ENCODE measurements around the gene SYT7. TPM values are rescaled to one million over a fixed set of nuclear protein-coding genes. Genes with fewer than 3 reads are reported as not detected.

SYT7 gene
- polyA plus RNA-seq, 1 donor (not counting 4 experiments of a cell fraction or from before 2014, with no cell fraction given), result 2.6 TPM

- H3K9me3 ChIP-seq (ENCODE audit: control insufficient read depth, low read depth, low read length), result no peaks in the 10 kb centered on the region
- H3K4me1 ChIP-seq (ENCODE audit: control insufficient read depth, extremely low read depth, insufficient read depth, low read length), result peaks cover 4% of the 10 kb centered on the region
- DNase-seq (ENCODE audit: low read depth, low spot score) (no peak), FAIRE-seq (no peak)
- TF ChIP-seq EZH2 (IDR thresholded peaks at IDR 0.05; ENCODE audit: low read length) (no peak), CTCF (optimal IDR thresholded peaks at IDR 0.05 in 1 of 3, IDR thresholded peaks at IDR 0.05 in 1 of 3, conservative IDR thresholded peaks at IDR 0.05 in 1 of 3; ENCODE audit: extremely low read depth in 1 of 3, insufficient read depth in 2 of 3, low read length in 3 of 3) (no peak)
- H3K27ac ChIP-seq (ENCODE audit: control insufficient read depth, insufficient read depth, low read length), result no peak overlapping the region
- H3K4me3 ChIP-seq (ENCODE audit: control insufficient read depth in 2 of 3, extremely low read depth in 1 of 3, insufficient read depth in 2 of 3, low read depth in 1 of 3, low read length in 3 of 3), result no peak overlapping the region
- H3K4me2 ChIP-seq (ENCODE audit: control insufficient read depth, extremely low read depth, insufficient read depth, low read depth, low read length), result no peak overlapping the region
- dilution Hi-C loops (cut with MboI; ENCODE audit: extremely low pct_ligation_motif_present, low sequenced_read_pairs), result no loop called here
- H3K79me2 ChIP-seq (ENCODE audit: control insufficient read depth, insufficient read depth, low read length), result no peaks in the 10 kb centered on the region
- H3K36me3 ChIP-seq (ENCODE audit: control insufficient read depth in 2 of 2, extremely low read depth in 1 of 2, insufficient read depth in 2 of 2, low read length in 2 of 2), result no peaks in the 10 kb centered on the region
- H3K9ac ChIP-seq (ENCODE audit: control insufficient read depth, extremely low read depth, insufficient read depth, low read length), result no peak overlapping the region
- peaks cover 24% of the 10 kb centered on the region for H3K27me3 ChIP-seq (ENCODE audit: control insufficient read depth, extremely low read depth, insufficient read depth, low read length)
- no peak overlapping the region for H2AFZ ChIP-seq (ENCODE audit: control insufficient read depth, low read length)
- no peaks in the 10 kb centered on the region for H3K9me1 ChIP-seq (ENCODE audit: control insufficient read depth, extremely low read depth, insufficient read depth, low read length)
- H4K20me1 ChIP-seq (ENCODE audit: control insufficient read depth, extremely low read depth, insufficient read depth, low read length), result no peaks in the 10 kb centered on the region
Measured at GRCh38 chr11:61487342-61488025, 93.4 kb downstream of the SYT7 start.

GRCh38 chr11:61486779-61487178 lies 94.1 kb downstream of the SYT7 start:
- Histone ChIP-seq H3K36me3 (ENCODE audit: control insufficient read depth in 2 of 2, extremely low read depth in 1 of 2, insufficient read depth in 2 of 2, low read length in 2 of 2) (no peaks in the 10 kb centered on the region), H2AFZ (ENCODE audit: control insufficient read depth, low read length) (no peak overlapping the region), H3K9ac (ENCODE audit: control insufficient read depth, extremely low read depth, insufficient read depth, low read length) (no peak overlapping the region), H3K27ac (ENCODE audit: control insufficient read depth, insufficient read depth, low read length) (no peak overlapping the region), H3K4me3 (ENCODE audit: control insufficient read depth in 2 of 3, extremely low read depth in 1 of 3, insufficient read depth in 2 of 3, low read depth in 1 of 3, low read length in 3 of 3) (no peak overlapping the region), H3K9me1 (ENCODE audit: control insufficient read depth, extremely low read depth, insufficient read depth, low read length) (no peaks in the 10 kb centered on the region), H3K4me2 (ENCODE audit: control insufficient read depth, extremely low read depth, insufficient read depth, low read depth, low read length) (no peak overlapping the region), H3K79me2 (ENCODE audit: control insufficient read depth, insufficient read depth, low read length) (no peaks in the 10 kb centered on the region), H4K20me1 (ENCODE audit: control insufficient read depth, extremely low read depth, insufficient read depth, low read length) (no peaks in the 10 kb centered on the region), H3K27me3 (ENCODE audit: control insufficient read depth, extremely low read depth, insufficient read depth, low read length) (peaks cover 27% of the 10 kb centered on the region), H3K9me3 (ENCODE audit: control insufficient read depth, low read depth, low read length) (no peaks in the 10 kb centered on the region), H3K4me1 (ENCODE audit: control insufficient read depth, extremely low read depth, insufficient read depth, low read length) (peaks cover 4% of the 10 kb centered on the region)
- TF ChIP-seq EZH2 (IDR thresholded peaks at IDR 0.05; ENCODE audit: low read length) (no peak), CTCF (optimal IDR thresholded peaks at IDR 0.05 in 1 of 3, IDR thresholded peaks at IDR 0.05 in 1 of 3, conservative IDR thresholded peaks at IDR 0.05 in 1 of 3; ENCODE audit: extremely low read depth in 1 of 3, insufficient read depth in 2 of 3, low read length in 3 of 3) (no peak)
- dilution Hi-C loops (cut with MboI; ENCODE audit: extremely low pct_ligation_motif_present, low sequenced_read_pairs), result no loop called here
- no peak for DNase-seq (ENCODE audit: low read depth, low spot score)
- no peak for FAIRE-seq
